ENCODE data around the gene NR0B2.
"Not testable (repeated sequence)": the region's sequence is repeated elsewhere in the genome, so short reads cannot be mapped to it uniquely, and the experiment has no call there.

The NR0B2 gene

GRCh38 chr1:26913754-26914619 is at the start of gene NR0B2:
Gene NR0B2 (minus strand): TSS chr1:26913975. CDS start chr1:26913940, 35 bp downstream.
- DNase-seq (ENCODE audit: low read depth), result no peak

- peak; percentile 68 for DNase-seq (ENCODE audit: low read depth)
These were observed 48.1 kb upstream of the NR0B2 start for GRCh38 chr1:26961826-26962225.

GRCh38 chr1:26960625-26960966 is 46.8 kb upstream of the NR0B2 start:
- no peak for DNase-seq (ENCODE audit: low read depth)

GRCh38 chr1:26959722-26960624 is 46.2 kb upstream of the NR0B2 start, which contains the start of gene KDF1:
Gene KDF1 (minus strand): TSS chr1:26960468. CDS start chr1:26952380, 8,088 bp downstream.
- no peak for DNase-seq (ENCODE audit: low read depth)

- DNase-seq (ENCODE audit: low read depth), result no peak
These were observed 45.5 kb upstream of the NR0B2 start for GRCh38 chr1:26959270-26959669.

GRCh38 chr1:26957306-26957705 is 43.5 kb upstream of the NR0B2 start:
- DNase-seq (ENCODE audit: low read depth), result no peak

- no peak for DNase-seq (ENCODE audit: low read depth)
These were observed 42.5 kb upstream of the NR0B2 start for GRCh38 chr1:26956321-26956720.

GRCh38 chr1:26953374-26953773 is 39.6 kb upstream of the NR0B2 start:
- DNase-seq (ENCODE audit: low read depth), result no peak

GRCh38 chr1:26951821-26952497 is 38.2 kb upstream of the NR0B2 start:
- no peak for DNase-seq (ENCODE audit: low read depth)

GRCh38 chr1:26951216-26951615 is 37.4 kb upstream of the NR0B2 start:
- DNase-seq (ENCODE audit: low read depth), result no peak

- no peak for DNase-seq (ENCODE audit: low read depth)
These were observed 36.8 kb upstream of the NR0B2 start for GRCh38 chr1:26950602-26951001.

- DNase-seq (ENCODE audit: low read depth), result no peak
These were observed 36.1 kb upstream of the NR0B2 start for GRCh38 chr1:26949926-26950319.

GRCh38 chr1:26949266-26949925 is 35.6 kb upstream of the NR0B2 start:
- no peak for DNase-seq (ENCODE audit: low read depth)

- DNase-seq (ENCODE audit: low read depth), result not testable (repeated sequence)
These were observed 34.9 kb upstream of the NR0B2 start for GRCh38 chr1:26948725-26949057.

GRCh38 chr1:26946270-26946669 is 32.5 kb upstream of the NR0B2 start:
- no peak for DNase-seq (ENCODE audit: low read depth)

- no peak for DNase-seq (ENCODE audit: low read depth)
These were observed 32.0 kb upstream of the NR0B2 start for GRCh38 chr1:26945728-26946127.

- DNase-seq (ENCODE audit: low read depth), result no peak
These were observed 31.4 kb upstream of the NR0B2 start for GRCh38 chr1:26945138-26945537.

- DNase-seq (ENCODE audit: low read depth), result no peak
These were observed 28.9 kb upstream of the NR0B2 start for GRCh38 chr1:26942656-26943055.

GRCh38 chr1:26941311-26941710 is 27.5 kb upstream of the NR0B2 start:
- DNase-seq (ENCODE audit: low read depth), result no peak

GRCh38 chr1:26938659-26939025 is 24.9 kb upstream of the NR0B2 start:
- no peak for DNase-seq (ENCODE audit: low read depth)

- no peak for DNase-seq (ENCODE audit: low read depth)
These were observed 24.4 kb upstream of the NR0B2 start for GRCh38 chr1:26938004-26938658.

Data from GM04504 (cell line).